H9 (cell line): ENCODE data around the gene SMPD2. TPM values are rescaled to one million over a fixed set of nuclear protein-coding genes. Genes with fewer than 3 reads are reported as not detected.

ENCODE experiments used
- DNase-seq: peaks from one replicate; pipeline ENCODE4 v3.0.0-alpha.2; 2017
- H2AFZ ChIP-seq: one replicate; pipeline ENCODE4 v1.6.1; 2013; ENCODE audit warnings: mild to moderate bottlenecking, low read length, control low read depth, moderate library complexity
- H2AK5ac ChIP-seq: 2 replicates; pipeline ENCODE4 v1.6.1; 2013; ENCODE audit warnings: low read length, control low read depth, mixed read lengths; ENCODE audit not compliant: insufficient read length
- H2BK120ac ChIP-seq: one replicate; pipeline ENCODE4 v1.6.1; 2013; ENCODE audit warnings: low read depth, mild to moderate bottlenecking, low read length, control low read depth, inconsistent platforms; ENCODE audit not compliant: poor library complexity, severe bottlenecking
- H2BK12ac ChIP-seq: 2 replicates; pipeline ENCODE4 v1.6.1; 2013; ENCODE audit warnings: low read length, control low read depth, mixed read lengths, low read depth; ENCODE audit not compliant: insufficient read length
- H2BK15ac ChIP-seq: 2 replicates; pipeline ENCODE4 v1.6.1; 2013; ENCODE audit warnings: low read depth, low read length, control low read depth
- H2BK20ac ChIP-seq: one replicate; pipeline ENCODE4 v1.6.1; 2013; ENCODE audit warnings: low read depth, mild to moderate bottlenecking, low read length, control low read depth, inconsistent platforms; ENCODE audit not compliant: poor library complexity, severe bottlenecking
- H2BK5ac ChIP-seq: 2 replicates; pipeline ENCODE4 v1.6.1; 2013; ENCODE audit warnings: low read length, control low read depth, mixed read lengths; ENCODE audit not compliant: insufficient read length
- H3K14ac ChIP-seq: 2 replicates; pipeline ENCODE4 v1.6.1; 2013; ENCODE audit warnings: low read length, control low read depth; ENCODE audit not compliant: insufficient read depth
- H3K18ac ChIP-seq: 2 replicates; pipeline ENCODE4 v1.6.1; 2013; ENCODE audit warnings: low read depth, mild to moderate bottlenecking, mixed read lengths, low read length, control low read depth; ENCODE audit not compliant: insufficient read length
- H3K23ac ChIP-seq: 2 replicates; pipeline ENCODE4 v1.6.1; 2013; ENCODE audit warnings: low read length, control low read depth, mixed read lengths, low read depth; ENCODE audit not compliant: insufficient read length
- H3K23me2 ChIP-seq: 2 replicates; pipeline ENCODE4 v1.6.1; 2013; ENCODE audit warnings: low read depth, mild to moderate bottlenecking, mixed read lengths, low read length, control low read depth; ENCODE audit not compliant: insufficient read length, poor library complexity, severe bottlenecking
- H3K27ac ChIP-seq: 2 replicates; pipeline ENCODE4 v1.5.1; 2013; ENCODE audit warnings: low read length, control low read depth, mixed read lengths, low read depth; ENCODE audit not compliant: insufficient read length
- H3K27me3 ChIP-seq: 2 replicates; pipeline ENCODE4 v1.6.1; 2013; ENCODE audit warnings: low read length, control low read depth, inconsistent platforms; ENCODE audit not compliant: insufficient read depth
- H3K4ac ChIP-seq: 2 replicates; pipeline ENCODE4 v1.6.1; 2013; ENCODE audit warnings: low read depth, mild to moderate bottlenecking, control low read depth, inconsistent platforms, low read length, moderate library complexity
- H3K4me1 ChIP-seq: 2 replicates; pipeline ENCODE4 v1.6.1; 2013; ENCODE audit warnings: low read length, control low read depth, inconsistent platforms; ENCODE audit not compliant: insufficient read depth
- H3K4me2 ChIP-seq: 2 replicates; pipeline ENCODE4 v1.6.1; 2013; ENCODE audit warnings: low read length, control low read depth, mixed read lengths; ENCODE audit not compliant: insufficient read length, insufficient read depth
- H3K56ac ChIP-seq: 2 replicates; pipeline ENCODE4 v1.6.1; 2013; ENCODE audit warnings: low read depth, mild to moderate bottlenecking, mixed read lengths, low read length, control low read depth; ENCODE audit not compliant: insufficient read length
- H3K79me1 ChIP-seq: 2 replicates; pipeline ENCODE4 v1.6.1; 2013; ENCODE audit warnings: low read depth, mild to moderate bottlenecking, moderate library complexity, low read length, control low read depth, inconsistent platforms; ENCODE audit not compliant: insufficient read depth, poor library complexity, severe bottlenecking
- H3K79me2 ChIP-seq: 2 replicates; pipeline ENCODE4 v1.6.1; 2013; ENCODE audit warnings: low read length, control low read depth, inconsistent platforms; ENCODE audit not compliant: insufficient read depth
- H3K9ac ChIP-seq: 2 replicates; pipeline ENCODE4 v1.6.1; 2013; ENCODE audit warnings: low read length, control low read depth, mixed read lengths; ENCODE audit not compliant: insufficient read length; ENCODE audit errors: extremely low read depth
- H3K9me3 ChIP-seq: one replicate; pipeline ENCODE4 v1.6.1; 2013; ENCODE audit warnings: low read depth, low read length, inconsistent platforms; ENCODE audit not compliant: control insufficient read depth
- H3T11ph ChIP-seq: one replicate; pipeline ENCODE4 v1.6.1; 2013; ENCODE audit warnings: mild to moderate bottlenecking, low read length, control low read depth, inconsistent platforms
- H4K20me1 ChIP-seq: one replicate; pipeline ENCODE4 v1.6.1; 2013; ENCODE audit not compliant: control insufficient read depth, insufficient read length, insufficient read depth
- H4K5ac ChIP-seq: 2 replicates; pipeline ENCODE4 v1.6.1; 2013; ENCODE audit warnings: low read depth, mild to moderate bottlenecking, mixed read lengths, low read length, control low read depth; ENCODE audit not compliant: insufficient read length
- H4K8ac ChIP-seq: replicated peaks from 2 replicates; pipeline ENCODE4 v1.6.1; 2013; ENCODE audit warnings: low read length, control low read depth, mixed read lengths, low read depth; ENCODE audit not compliant: insufficient read length
- H4K91ac ChIP-seq: 2 replicates; pipeline ENCODE4 v1.6.1; 2013; ENCODE audit warnings: low read depth, mild to moderate bottlenecking, moderate library complexity, mixed read lengths, low read length, control low read depth; ENCODE audit not compliant: insufficient read length
- H3K27ac Mint-ChIP-seq, 3 experiments: 2 replicates in 2 of 3; 3 replicates in 1 of 3; pipeline ENCODE4 v1.8.0; 2020 to 2021; ENCODE audit warnings: mixed read lengths in 3 of 3, mild to moderate bottlenecking in 1 of 3, moderate library complexity in 1 of 3
- H3K27me3 Mint-ChIP-seq: 2 replicates; pipeline ENCODE4 v1.8.0; 2021; ENCODE audit warnings: low read depth, mild to moderate bottlenecking, moderate library complexity, mixed read lengths
- H3K36me3 Mint-ChIP-seq, 3 experiments: 2 replicates in 2 of 3; 3 replicates in 1 of 3; pipeline ENCODE4 v1.8.0; 2020 to 2021; ENCODE audit warnings: low read depth in 3 of 3, mixed read lengths in 3 of 3; ENCODE audit not compliant: insufficient read depth in 1 of 3
- H3K4me1 Mint-ChIP-seq, 2 experiments: 2 replicates each; pipeline ENCODE4 v1.8.0; 2020; ENCODE audit warnings: mixed read lengths in 2 of 2
- H3K4me3 Mint-ChIP-seq, 2 experiments: 2 replicates in 1 of 2; 3 replicates in 1 of 2; pipeline ENCODE4 v1.8.0; 2020 to 2021; ENCODE audit warnings: mild to moderate bottlenecking in 2 of 2, mixed read lengths in 2 of 2, moderate library complexity in 1 of 2
- H3K9me3 Mint-ChIP-seq, 2 experiments: 2 replicates in 1 of 2; 3 replicates in 1 of 2; pipeline ENCODE4 v1.8.0; 2020; ENCODE audit warnings: mild to moderate bottlenecking in 2 of 2, mixed read lengths in 2 of 2, moderate library complexity in 1 of 2
- WGBS: extraction: QIAGEN DNeasy Blood & Tissue Kit; methylation state at CpG from one replicate; pipeline ENCODE4 v1.1.7; 2013; ENCODE audit warnings: missing lambda C conversion rate, low lambda C conversion rate, mixed read lengths; ENCODE audit not compliant: insufficient read length; ENCODE audit errors: extremely low coverage; 5-methylcytosine and 5-hydroxymethylcytosine counted together
- total RNA-seq: library from RNA; stranded (reverse); gene quantifications from 2 replicates; pipeline ENCODE4 v1.2.1, GENCODE V29; 2021
- TF ChIP-seq, protein P1 (sequence below): fragments of 200-600 bp; sonication (generic); conservative IDR thresholded peaks from 3 replicates; pipeline ENCODE4 v1.8.0; 2021; ENCODE audit warnings: antibody characterized with exemption, mild to moderate bottlenecking

The SMPD2 gene
- total RNA-seq, 1 experiment from 2014 or later: 13.0 TPM

DNA sequence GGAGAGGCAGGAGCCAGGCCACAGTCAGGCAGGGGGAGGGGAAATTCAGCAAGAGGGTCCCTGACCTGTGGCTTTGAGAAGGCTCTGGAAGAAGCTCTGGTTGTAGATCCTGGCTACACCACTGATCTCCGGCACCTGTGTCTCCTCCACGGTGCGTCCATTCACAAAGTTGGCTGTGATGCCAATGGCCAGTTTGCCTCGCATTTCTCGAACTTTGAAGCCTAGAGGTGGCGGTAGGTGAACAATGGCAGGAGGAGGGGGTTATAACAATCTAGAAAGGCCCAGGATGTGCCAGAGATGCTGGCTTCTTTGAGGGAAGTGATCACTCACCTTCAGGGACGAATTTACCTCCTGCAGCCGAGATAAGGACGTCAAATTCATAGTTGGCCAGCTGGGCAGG is 11.7 kb downstream of the SMPD2 start:
- no peak overlapping the region for H2BK5ac ChIP-seq
- peaks cover 18 to 19% of the 10 kb centered on the region in 2 experiments for H3K4me1 Mint-ChIP-seq
- H2BK15ac ChIP-seq: no peak overlapping the region
- H3K14ac ChIP-seq: no peak overlapping the region
- H4K91ac ChIP-seq: no peak overlapping the region
- H3K18ac ChIP-seq: no peak overlapping the region
- no peak overlapping the region for H2BK20ac ChIP-seq
- no peaks in the 10 kb centered on the region for H3K27me3 Mint-ChIP-seq
- H2AFZ ChIP-seq: no peak overlapping the region
- H3K27ac Mint-ChIP-seq: no peak overlapping the region
- H3K4me3 Mint-ChIP-seq: no peak overlapping the region
- H3K27ac ChIP-seq: no peak overlapping the region
- H2AK5ac ChIP-seq: no peak overlapping the region
- no peak overlapping the region for H3K4ac ChIP-seq
- H4K5ac ChIP-seq: no peak overlapping the region
- no peak overlapping the region for H2BK12ac ChIP-seq
- H4K8ac ChIP-seq: no peak overlapping the region
- no peaks in the 10 kb centered on the region for H3K79me1 ChIP-seq
- peaks cover 7% of the 10 kb centered on the region; the same call in 1 of the 2 replicates for H3K4me1 ChIP-seq
- H3K23me2 ChIP-seq: peaks cover 10% of the 10 kb centered on the region
- H3K79me2 ChIP-seq: no peaks in the 10 kb centered on the region
- TF ChIP-seq, protein P1, sequence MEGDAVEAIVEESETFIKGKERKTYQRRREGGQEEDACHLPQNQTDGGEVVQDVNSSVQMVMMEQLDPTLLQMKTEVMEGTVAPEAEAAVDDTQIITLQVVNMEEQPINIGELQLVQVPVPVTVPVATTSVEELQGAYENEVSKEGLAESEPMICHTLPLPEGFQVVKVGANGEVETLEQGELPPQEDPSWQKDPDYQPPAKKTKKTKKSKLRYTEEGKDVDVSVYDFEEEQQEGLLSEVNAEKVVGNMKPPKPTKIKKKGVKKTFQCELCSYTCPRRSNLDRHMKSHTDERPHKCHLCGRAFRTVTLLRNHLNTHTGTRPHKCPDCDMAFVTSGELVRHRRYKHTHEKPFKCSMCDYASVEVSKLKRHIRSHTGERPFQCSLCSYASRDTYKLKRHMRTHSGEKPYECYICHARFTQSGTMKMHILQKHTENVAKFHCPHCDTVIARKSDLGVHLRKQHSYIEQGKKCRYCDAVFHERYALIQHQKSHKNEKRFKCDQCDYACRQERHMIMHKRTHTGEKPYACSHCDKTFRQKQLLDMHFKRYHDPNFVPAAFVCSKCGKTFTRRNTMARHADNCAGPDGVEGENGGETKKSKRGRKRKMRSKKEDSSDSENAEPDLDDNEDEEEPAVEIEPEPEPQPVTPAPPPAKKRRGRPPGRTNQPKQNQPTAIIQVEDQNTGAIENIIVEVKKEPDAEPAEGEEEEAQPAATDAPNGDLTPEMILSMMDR: no peak
- WGBS: no CpG with 5 or more reads among the region's 9 CpGs
- no peaks in the 10 kb centered on the region for H4K20me1 ChIP-seq
- no peaks in the 10 kb centered on the region; a peak in 1 of 5 replicates for H3K9me3 Mint-ChIP-seq
- H2BK120ac ChIP-seq: no peak overlapping the region
- H3K56ac ChIP-seq: no peak overlapping the region
- no peak overlapping the region for H3K4me2 ChIP-seq
- H3K9me3 ChIP-seq: no peaks in the 10 kb centered on the region
- no peak for DNase-seq
- H3K27me3 ChIP-seq: no peaks in the 10 kb centered on the region
- H3K9ac ChIP-seq: no peak overlapping the region
- H3K36me3 Mint-ChIP-seq: peaks cover 8 to 49% (median 32%) of the 10 kb centered on the region in 3 experiments
- no peak overlapping the region for H3K23ac ChIP-seq
- H3T11ph ChIP-seq: no peak overlapping the region
